CD1c-positive myeloid dendritic cell (primary cell): ENCODE data around the gene IRF1.

Experiments
- DNase-seq: peaks from one replicate; pipeline ENCODE4 v3.0.0-alpha.2; 2016; ENCODE audit errors: extremely low spot score

IRF1 gene

DNA sequence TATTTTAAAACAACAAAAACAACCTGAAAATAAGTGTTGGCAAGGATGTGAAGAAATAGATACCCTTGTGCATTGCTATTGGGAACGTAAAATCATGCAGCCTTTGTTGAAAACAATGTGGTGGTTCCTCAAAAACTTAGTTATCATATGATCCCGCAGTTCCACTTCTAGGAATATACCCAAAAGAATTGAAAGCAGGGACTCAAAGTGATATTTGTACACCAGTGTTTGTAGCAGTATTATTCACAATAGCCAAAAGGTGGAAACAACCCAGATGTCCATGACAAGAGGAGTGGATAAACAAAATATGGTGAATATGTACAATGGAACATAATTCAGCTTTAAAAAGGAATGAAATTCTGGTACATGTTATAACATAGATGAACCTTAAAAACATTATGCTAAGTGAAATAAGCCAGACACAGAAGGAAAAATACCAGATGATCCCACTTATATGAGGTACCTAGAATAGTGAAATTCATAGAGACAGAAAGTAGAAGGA lies 29.0 kb downstream of the IRF1 start:
- DNase-seq, result peak; percentile 65

DNA sequence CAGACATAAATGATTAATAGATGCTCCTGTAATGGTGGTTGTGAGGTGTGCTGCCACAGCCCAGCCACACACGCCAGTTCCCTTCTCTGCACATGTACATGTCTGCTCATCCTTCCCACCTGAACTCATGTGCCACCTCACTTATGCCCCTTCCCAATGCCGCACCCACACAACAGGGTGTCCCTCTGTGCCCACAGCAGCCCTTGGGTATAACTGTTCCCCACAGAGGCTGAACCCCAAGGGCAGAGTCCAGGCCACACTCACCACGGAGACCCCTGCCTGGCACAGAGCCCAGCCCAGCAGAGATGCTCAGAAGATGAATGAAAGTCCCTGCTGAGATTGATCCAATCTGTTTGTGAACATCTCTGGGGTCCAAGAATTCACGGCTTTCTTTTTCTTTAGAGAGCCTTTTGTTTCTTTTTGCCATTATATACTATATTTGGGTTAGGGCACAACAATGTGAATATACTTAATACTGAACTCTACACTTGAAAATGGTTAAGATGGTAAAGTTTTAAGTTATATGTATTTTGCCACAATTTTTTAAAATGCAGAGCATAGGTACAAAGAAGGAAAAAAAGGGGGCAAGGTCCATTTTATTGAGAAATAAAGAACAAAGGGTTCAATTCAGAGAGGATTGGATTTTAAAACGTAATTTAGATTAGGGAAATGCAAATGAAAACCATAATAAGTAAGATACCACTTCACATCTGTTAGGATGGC lies 29.6 kb downstream of the IRF1 start:
- no peak for DNase-seq

DNA sequence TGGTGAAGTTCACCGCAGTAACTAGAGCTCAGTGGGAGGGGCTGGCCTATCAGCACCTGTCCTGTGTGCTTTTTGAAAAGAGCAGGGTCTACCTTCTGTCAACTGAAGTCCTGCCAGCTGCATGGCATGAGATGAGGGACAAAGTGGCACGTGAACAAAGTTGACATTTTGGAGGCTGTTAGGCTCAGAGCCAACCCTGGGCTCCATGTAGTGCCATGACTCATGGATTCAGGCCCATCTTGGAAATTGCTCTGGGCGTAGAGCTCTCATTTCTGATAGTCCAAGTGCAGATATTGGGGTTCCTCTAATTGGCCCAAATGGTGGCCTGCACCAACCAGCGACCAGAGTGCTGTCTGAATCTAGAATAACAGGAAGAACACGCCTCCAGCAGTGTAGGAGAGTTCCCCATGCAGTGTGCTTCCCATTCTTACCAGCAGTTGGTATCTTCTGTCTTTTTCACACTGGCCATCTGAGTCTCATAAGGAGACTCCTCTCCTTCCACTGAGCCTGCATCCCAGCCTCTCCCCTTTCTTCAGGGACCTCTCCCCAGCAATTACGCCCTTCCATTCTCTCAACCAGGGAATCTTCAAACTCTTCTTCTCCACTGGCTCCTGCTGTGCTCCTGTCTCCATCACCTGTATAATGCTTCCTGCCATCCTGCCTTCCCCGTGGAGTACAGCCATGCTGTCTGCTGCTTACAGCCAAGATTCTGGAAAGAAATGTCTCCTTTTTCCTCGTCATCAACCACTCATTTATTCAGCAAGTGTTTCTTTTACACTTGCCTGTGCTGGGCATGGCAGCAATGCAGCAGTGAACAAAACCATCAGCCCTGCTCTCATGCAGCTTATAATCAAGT lies 30.4 kb downstream of the IRF1 start:
- peak; percentile 89 for DNase-seq

DNA sequence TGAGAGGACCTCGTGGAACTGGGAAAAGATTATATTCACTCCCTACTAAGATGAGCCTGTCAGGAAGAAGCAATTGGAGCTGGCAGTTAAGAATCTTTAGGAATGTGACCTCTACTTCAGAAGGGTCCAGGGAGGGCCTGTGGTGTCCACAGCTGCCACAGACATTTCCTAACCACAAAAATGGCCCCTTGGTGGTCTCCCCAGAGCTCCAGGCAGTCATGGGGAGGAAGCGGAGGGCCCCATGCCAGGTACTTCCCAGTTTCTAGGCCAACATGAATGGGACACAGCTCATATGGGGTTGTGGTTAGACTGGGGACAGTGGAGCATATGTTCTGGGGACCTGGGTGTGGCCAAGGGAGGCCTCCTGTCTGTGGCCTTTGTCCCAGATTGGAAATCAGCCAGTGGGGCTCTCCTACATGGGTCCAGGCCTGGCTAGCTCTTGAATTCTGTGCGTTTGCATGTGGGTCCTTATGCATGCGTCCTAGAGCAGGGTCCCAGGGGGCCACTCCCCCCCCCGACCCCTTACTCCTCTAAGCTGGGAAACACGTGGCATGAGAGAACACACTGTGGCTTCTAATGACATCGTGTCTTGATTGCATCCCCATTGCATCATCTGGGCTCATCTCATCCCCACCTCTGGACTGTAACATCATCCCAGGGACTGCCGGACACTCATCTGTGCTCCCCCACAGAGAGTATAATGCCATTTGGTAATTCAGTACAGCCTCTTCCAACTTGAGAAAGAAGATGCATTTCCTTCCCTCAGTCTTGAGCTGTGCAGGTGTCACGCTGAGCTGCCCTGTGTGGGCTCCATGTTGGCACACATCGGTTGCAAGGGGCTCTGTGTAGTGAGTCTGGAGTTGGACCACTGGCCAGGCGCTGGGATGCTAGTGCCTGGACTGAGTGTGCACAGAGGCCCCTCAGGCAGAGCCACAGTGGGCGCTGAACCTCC lies 31.3 kb downstream of the IRF1 start:
- DNase-seq, result peak; percentile 47

DNA sequence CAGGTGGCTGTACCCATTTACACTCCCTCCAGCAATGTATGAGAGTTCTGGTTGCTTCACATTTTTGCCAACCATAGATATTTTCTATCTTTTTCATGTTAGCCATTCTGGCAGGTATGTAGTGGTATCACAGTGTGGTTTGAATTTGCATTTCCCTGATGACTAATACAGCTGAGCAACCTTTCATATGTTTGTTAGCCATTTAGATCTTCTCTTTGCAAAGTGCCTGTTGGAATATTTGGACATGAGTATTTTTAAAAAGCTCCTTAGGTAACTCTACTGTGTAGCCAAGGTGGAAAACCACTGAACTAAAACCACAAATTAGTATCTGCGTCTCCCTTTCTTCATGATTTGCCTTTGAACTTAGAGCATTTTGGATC lies 31.9 kb downstream of the IRF1 start:
- no peak for DNase-seq

DNA sequence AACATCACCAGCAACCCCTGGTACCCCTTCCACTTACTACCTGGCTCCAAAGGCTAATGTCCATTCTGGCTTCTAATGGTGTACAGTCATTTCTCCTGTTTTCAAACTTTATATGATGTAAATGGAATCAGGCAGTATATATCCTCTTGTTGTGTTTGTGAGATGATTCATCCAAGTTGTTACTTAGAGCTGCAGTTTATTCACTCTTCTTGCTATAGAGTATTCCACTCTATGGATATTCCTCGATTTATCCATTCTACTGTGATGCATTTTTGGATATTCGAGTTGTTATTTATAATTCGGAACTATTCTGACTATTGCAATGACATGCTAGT lies 32.4 kb downstream of the IRF1 start:
- DNase-seq, result no peak

DNA sequence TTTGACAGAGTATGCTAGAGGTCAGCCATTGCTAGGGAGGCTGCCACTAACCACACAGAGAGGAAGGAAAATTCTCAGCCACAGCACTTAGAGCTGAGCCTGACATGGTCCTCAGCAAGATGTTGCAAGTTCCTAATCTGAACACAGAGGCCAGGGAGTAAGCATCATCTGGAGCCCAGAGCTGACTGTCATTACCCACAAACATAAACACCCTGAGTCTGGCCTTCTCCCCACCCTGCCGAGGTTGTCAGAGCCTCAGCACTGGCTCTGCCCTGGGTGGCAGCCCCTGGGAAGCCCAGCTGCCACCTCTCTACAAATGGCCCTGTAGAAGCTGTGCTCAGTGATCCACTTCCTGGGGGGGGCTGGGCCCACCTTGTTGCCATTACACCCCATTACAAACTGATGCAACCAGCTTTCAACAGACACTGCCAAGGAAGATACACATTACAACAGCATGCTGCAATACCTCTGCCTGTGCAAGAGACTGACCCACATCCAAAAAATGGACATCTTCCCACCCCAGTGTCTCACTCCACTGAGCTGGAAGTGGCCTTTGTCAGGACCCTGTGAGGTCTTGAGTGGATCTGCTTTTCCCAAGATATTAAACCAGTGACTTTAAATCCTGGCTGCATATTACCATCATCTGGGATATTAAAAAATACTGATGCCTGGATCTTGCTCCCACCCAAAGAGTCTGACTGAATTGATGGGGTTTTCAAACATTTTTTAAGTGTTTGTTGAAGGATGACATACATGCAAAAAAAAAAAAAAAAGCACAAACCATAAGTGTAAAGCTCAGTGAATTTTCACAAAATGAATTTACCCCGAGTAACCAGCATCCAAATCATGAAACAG lies 33.0 kb downstream of the IRF1 start:
- DNase-seq, result peak; percentile 61

DNA sequence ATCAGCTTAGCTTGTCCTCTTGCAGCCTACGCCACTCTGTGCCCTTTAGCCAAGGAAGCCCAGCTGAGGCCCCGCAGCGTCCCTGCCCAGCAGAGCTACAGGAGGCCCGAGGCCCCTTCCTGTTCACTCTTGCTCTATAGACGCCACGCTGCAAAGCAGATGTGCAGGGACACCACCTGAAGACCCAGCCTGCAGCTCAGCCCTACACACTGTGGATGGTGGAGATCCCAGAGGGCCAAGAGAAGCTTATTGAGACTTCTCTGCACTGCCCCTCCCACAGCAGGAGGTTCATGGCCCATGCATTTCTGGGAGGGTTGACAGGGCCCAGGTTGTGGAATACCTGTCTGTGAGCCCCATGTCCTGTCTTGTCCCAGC lies 33.6 kb downstream of the IRF1 start:
- no peak for DNase-seq

DNA sequence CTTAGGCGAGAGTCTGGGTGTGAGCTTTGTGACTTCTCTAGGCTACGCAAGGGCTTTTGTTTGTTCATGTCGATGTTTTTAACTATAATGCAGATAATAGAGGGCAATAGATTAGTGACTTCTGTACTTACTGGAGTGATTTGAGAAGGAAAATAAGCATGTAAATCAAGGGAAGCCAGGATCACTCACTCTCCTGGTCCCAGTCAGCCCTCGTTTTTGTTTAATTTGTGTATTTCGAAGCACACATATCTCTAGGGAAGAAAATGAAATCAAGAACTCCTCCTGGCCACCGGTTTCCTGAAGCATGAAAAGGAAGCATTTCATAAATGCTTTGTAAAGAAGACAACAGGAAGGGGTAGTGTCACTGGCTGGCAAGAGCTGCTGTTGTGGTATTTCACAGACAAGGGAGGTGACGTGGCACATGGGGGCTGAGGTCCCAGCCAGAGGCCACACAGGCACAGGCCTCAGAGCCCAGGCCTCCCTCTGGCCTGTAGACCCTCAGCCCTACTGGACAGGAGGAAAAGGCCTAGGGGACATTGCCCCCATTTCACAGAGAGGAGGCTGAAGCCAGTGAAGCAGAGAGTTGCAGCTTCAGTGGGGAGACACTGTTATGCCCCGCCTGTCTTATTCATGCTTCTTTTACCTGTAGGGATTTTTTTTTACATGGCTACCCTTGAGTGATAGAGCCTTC lies 34.1 kb downstream of the IRF1 start:
- peak; percentile 65 for DNase-seq

DNA sequence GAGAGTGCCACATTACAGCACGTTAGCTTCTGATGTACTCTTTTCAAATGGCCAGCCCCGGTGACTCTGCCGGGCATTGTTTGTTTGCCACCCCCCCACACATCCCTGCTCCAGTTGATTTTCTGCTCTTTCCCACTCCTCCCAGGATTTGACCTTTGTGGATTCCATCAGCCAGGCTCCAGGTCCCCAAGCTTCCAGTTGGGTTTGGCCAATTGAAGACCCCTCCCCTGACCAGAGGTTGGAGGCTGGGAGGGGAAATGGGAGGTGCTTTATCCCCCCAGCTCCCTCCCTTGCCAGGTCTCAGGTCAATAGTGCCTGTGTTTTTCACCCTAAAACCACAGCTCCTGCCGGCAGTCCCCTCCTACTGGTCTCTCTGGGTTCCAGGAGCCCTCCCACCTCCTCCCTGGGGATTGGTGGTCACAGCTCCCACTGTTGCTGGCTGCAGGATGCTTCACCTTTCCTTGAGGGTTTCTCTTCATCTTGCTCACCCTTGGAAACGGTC lies 34.9 kb downstream of the IRF1 start:
- no peak for DNase-seq

DNA sequence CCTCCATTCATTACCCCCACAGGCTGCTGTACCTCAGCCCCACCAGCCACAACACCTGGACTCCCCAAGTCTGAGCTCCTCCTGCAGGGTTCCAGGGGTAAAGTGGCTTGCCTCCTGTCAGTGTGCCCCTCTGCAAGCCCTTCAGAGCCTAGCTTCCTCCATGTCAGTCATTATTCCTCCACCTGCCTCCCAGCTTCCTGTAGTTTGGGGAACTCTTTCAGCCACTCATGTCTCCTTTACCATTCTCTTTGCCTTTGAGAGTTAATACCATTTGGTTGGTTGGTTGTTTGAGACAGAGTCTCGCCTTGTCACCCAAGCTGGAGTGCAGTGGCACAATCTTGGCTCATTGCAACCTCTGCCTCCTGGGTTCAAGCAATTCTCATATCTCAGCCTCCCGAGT lies 36.2 kb downstream of the IRF1 start:
- no peak for DNase-seq

DNA sequence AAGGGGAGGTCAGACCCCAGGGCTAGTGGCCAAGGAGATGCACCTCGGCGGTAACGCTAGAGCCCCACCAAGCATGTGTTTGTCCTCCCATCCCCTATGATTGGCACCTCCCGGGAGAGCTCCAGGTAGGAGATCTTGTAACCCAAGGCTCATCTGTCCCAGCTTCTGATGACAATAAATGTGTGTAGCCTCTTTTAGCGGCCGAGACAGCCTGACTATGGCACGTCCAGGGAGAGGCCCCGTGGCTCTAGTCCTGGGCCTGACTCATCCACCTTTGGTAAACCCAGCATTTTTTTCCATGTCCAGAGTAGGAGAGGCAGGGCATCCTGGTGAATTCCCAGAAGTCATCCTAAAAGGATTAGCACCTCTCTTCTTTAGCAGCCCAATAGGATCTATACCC lies 39.2 kb downstream of the IRF1 start:
- DNase-seq, result no peak

DNA sequence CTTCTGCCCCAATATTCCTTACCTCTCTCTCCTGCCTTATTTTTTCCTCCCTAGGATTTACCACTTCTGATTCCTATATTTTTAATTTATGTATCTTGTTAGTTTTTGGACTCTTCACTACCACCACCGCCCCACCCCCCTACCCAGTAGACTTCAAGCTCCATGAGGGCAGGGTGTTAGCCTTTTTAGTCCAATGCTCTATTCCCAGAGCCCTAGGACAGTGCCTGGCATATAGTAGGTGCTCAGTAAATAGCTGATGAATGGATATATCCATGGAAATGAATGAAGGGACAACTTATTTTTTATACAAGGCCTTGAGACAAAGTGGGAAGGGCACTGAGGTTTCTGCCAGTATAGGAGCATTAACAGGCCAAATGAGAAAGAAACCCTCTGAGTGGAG lies 41.5 kb downstream of the IRF1 start:
- no peak for DNase-seq

DNA sequence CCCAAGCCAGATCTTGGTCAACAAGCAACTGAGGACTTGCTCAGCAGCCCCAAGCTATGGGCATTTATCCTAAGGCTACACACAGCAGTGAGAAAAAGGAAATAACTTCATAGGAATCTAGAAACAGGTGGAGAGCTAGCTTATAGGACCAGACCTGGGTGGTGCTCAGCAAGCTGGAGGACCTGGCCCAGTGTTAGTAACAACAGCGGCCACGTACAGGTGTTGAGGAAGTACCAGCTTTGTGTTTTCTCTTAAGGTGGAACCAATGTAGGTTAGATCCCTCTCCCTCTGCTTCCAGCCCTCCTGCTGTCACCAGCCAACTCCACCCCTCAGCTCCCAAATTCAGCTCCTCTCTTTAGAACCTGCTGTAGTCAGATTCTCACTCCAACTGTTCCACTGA lies 43.4 kb downstream of the IRF1 start:
- DNase-seq, result no peak

DNA sequence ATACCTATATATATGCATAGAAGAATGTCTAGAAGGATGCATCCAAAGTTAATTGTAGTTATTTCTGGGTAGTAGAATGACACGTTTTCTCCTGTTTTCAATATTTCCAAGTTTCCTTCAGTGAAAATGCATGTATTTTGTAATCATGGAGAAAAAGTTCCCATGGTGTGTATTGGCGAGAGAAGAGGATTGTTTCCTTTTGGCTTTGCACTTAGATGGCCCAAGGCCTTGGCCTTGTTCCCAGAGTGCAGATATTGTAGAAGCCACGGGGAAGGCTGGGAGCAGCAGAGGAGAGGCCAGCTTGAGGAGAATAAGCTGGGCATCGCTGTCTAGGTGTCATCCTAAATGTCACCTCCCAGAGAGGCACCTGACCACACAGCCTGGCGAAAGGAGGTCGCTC lies 44.0 kb downstream of the IRF1 start:
- DNase-seq, result no peak

DNA sequence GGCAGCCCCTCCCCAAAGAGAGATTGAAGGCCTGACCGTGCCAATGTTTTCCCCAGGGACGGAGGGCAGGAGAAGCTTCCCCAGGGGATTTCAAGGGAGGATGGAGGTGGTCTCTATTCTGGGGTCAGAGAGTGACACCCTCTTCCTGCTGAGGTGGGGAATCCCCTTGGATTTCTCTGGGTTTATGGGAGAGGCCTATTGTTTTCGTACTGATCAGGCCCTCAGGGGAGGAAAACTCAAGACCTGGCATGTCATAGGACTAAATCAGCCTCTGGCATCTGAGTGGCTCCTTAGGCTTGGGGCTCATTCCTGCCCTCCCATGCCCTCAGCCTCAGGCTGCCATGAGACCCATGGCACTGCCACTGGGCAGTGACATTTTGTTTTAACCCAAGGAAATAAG lies 44.6 kb downstream of the IRF1 start:
- no peak for DNase-seq

DNA sequence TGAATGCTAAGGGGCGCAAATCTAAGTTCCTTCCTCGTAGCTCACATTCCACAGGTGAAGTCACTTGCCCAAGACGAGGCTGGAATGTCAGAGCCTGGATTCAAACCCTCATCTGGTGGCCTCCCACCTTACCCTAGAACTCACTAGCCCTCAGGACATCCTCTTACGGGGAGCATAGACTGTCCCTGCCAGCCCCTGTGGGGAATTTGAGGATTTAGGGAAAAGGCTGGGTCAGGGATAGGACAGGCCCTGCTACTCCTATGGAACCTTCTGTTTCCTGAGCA lies 45.0 kb downstream of the IRF1 start:
- no peak for DNase-seq

DNA sequence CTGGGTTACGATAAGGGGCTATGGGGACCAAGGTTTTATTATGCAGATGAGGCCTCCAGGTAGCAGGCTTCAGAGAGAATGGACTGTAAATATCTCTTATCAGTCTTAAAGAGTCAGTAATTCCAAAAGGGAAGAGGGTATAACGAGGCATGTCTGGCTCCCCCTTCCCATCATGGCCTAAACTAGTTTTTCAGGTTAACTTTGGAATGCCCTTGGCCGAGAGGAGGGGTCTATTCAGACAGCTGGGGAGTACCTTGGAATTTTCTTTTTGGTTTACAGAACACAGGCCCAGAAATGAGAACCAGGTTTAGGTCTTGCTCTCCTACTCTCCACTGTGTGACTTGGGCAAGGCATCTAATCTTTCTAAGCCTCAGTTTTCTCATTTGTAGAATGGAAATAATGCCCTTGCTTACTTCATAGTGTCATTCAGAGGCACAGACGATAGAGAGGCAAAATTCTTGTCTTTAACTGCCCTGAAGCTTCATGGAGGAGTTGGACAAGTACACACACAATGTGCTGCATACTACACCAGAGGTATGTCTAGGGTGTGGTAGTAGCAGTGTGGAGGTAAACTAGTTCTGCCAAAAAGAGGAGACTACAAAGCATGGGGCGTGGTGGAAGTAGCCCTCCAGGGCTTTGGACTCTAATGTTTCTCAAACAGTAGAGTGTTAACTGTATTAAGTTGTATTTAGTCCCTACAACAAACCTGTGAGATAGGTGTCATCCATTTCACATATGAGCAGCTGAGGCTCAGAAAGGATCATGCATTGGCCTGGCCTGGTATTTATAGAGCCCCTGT lies 45.5 kb downstream of the IRF1 start:
- DNase-seq, result no peak

DNA sequence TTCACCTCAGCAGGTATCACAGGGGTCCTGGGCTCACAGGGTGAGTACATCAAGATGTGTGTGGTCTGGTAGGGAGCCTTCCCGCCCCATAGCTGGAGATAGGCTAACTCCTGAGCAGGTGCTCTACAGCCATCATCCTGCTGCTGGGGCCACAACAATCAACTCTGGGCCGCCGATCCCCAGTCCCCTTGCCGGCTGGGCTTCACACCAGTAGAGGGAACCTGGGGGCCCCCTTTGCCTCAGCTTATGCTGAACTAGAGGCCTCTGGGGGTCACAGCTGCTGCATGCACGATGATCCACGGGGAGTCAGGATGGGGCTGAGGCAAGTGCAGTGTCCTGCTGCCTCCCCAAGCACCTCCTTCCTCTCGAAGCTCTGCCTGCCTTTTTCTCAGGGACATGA lies 46.5 kb downstream of the IRF1 start:
- no peak for DNase-seq

DNA sequence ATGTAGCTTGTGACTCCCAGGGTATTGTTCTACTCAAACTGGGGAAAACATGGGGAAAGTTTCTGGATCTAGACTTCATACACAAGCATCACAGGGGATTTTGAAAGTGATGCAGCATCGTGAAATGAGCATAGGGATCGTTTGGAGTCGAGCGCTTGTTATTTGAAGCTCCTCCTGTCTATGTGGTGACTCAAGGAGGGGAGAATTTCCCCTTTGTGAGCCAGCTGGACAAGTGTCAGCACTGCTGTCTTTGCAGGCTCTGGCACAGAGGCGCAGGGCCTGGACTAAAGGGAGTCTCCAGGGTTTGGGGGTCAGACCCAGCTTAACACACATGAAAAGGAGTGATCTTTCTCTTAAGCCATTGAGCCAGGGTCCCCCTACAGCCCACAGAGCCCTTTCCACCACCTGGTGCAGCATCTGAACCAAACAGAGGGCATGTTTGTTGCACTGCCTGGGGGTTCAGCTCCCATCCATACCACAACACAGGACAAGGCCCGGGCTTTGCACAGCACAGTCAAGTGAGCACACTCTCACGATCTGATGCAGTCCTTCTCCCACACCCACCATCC lies 51.0 kb downstream of the IRF1 start:
- DNase-seq, result peak; percentile 69
